Neutrophil (primary cell): Measurements from ENCODE around the gene NUAK2.

Experiments
- H3K27ac ChIP-seq: fragments of 200-600 bp; sonication (generic); 2 replicates; pipeline ENCODE4 v1.5.1; 2016; ENCODE audit warnings: mild to moderate bottlenecking, moderate library complexity
- H3K27me3 ChIP-seq: fragments of 200-600 bp; sonication (generic); 2 replicates; pipeline ENCODE4 v1.6.0; 2016; ENCODE audit warnings: mild to moderate bottlenecking
- H3K36me3 ChIP-seq: fragments of 200-600 bp; sonication (generic); 2 replicates; pipeline ENCODE4 v1.5.1; 2017
- H3K4me1 ChIP-seq, 2 experiments: fragments of 200-600 bp in 1 of 2; sonication (generic) in 1 of 2; 1 replicate in 1 of 2; 2 replicates in 1 of 2; pipeline versions ENCODE4 v1.5.1 to v1.6.1; 2013 to 2016; ENCODE audit warnings: low read depth in 1 of 2, low read length in 1 of 2, mild to moderate bottlenecking in 1 of 2, moderate library complexity in 1 of 2; ENCODE audit not compliant: control insufficient read depth in 1 of 2, insufficient read depth in 1 of 2
- H3K4me3 ChIP-seq, 2 experiments: fragments of 200-600 bp in 1 of 2; sonication (generic) in 1 of 2; 1 replicate in 1 of 2; 2 replicates in 1 of 2; pipeline ENCODE4 v1.5.1; 2013 to 2016; ENCODE audit warnings: low read depth in 1 of 2, low read length in 1 of 2, mild to moderate bottlenecking in 1 of 2, moderate library complexity in 1 of 2
- H3K9me3 ChIP-seq: fragments of 200-600 bp; sonication (generic); 2 replicates; pipeline ENCODE4 v1.5.1; 2016
- CTCF ChIP-seq: fragments of 200-600 bp; sonication (generic); IDR thresholded peaks from 2 replicates; pipeline ENCODE4 v1.5.1; 2016; ENCODE audit warnings: antibody characterized with exemption

The NUAK2 gene

DNA sequence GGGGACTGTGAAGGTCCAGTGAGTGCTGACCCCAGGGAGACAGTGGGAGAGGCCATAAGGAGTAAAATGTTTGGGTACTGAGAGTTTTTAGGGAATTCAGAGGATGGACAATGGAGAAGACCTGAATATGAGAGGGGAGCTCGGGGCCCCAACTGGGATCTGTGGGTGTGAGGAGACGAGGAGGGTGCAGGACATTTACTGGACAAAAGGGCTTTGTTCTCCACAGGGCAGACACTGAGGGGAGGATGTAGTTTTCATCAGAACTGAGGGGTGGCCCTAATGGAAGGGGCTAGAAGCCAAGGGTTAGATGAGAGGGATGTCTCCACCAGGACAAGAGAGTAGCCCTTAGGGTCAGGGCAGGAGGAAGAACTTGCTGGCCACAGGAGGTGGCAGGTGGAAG is 63.8 kb downstream of the NUAK2 start:
- H3K27me3 ChIP-seq: peaks cover 9% of the 10 kb centered on the region
- H3K4me1 ChIP-seq: peaks cover 33 to 35% of the 10 kb centered on the region in 2 experiments
- no peak for TF ChIP-seq CTCF
- H3K36me3 ChIP-seq: no peaks in the 10 kb centered on the region
- no peak overlapping the region for H3K27ac ChIP-seq
- H3K9me3 ChIP-seq: no peaks in the 10 kb centered on the region
- no peak overlapping the region for H3K4me3 ChIP-seq

DNA sequence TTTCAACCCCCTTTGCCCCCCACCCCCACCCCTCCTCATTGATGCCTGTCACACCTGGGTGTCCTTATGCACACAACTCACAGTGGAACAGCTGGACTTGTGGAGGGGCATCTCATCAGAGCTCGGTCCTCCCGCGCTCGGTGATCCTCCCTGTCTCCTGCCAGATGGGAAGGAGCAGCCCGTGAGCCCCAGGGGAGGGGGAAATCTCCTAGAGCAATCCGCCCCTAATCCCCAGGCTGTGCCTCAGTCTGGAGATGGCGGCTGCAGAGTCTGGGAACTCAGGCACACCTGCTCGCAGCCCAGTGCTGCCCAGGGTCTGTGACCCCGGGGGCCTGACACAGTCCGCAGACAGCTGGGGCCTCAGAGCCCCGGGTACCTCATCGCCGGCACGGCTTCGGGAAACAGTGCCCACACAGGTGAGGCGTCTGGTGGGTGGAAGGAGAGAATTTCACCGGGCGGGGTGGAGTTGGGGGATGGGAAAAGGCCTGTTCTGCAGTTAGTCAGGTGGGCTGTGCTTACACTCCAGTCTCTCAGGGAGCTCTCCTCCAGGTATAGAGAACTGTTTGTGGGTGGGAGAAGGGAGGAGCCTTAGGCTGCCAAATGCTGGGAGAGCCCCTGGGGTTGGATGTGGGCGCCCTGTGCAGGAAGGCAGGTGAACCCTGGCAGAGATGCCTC is 64.5 kb downstream of the NUAK2 start:
- peaks cover 28 to 29% of the 10 kb centered on the region in 2 experiments for H3K4me1 ChIP-seq
- no peak overlapping the region for H3K27ac ChIP-seq
- no peak for TF ChIP-seq CTCF
- H3K36me3 ChIP-seq: no peaks in the 10 kb centered on the region
- H3K9me3 ChIP-seq: no peaks in the 10 kb centered on the region
- H3K4me3 ChIP-seq: no peak overlapping the region
- H3K27me3 ChIP-seq: peaks cover 2% of the 10 kb centered on the region

DNA sequence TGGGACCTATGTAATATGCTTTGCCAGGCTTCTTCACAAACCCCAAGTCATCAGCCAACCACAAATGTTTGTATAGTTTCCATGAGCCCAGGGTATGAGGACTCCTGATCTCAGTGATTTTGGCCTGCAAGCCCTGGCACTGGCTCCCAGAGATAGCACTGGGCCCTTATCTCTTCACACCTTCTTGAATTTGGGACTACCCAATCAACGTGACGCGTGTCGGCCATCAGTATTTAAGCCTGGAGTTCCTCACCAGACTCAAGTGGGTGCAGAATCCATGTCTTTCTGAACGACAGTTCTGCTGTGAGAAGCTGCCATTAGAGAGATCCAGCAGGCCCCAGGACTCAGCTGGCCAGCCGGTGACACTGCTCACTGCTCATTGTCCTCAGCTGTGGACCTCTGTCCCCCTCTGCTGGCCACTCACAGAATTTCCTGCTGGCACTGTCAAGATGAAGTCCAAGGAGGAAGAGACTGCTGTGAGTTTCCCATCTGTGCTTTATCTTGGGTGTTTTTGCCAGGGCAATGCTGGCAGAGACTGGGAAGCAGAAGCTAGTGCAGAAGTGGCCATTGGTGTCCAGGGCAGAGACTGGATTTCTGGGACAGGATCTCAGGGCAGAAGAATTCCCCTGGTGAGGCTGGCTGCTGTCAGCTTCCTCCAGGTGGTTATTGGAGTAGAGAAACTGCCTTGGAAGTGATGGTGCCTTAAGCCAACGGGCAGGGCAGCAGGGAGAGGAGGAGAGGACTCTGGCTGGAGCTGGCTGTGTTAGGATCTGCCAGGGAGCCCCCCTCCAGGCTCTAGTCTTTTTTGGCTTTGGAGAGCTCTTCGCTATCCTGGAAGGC is 65.4 kb downstream of the NUAK2 start:
- H3K27ac ChIP-seq: no peak overlapping the region
- H3K36me3 ChIP-seq: no peaks in the 10 kb centered on the region
- peak; percentile 94 for TF ChIP-seq CTCF
- no peak overlapping the region for H3K4me3 ChIP-seq
- H3K27me3 ChIP-seq: no peaks in the 10 kb centered on the region
- no peaks in the 10 kb centered on the region for H3K9me3 ChIP-seq
- peaks cover 21 to 27% of the 10 kb centered on the region in 2 experiments for H3K4me1 ChIP-seq
